HAP-1 (cell line): ENCODE data around the gene DDA1.

Experiments
- DNase-seq, 2 experiments: peaks; one replicate each; pipeline ENCODE4 v3.0.0-alpha.2; 2016 to 2020; ENCODE audit warnings: low spot score in 2 of 2
- H3K27me3 ChIP-seq: fragments of 250-450 bp; sonication (Bioruptor Pico); 2 replicates; pipeline ENCODE4 v1.5.1; 2020; ENCODE audit warnings: low read depth, mild to moderate bottlenecking, moderate library complexity
- H3K36me3 ChIP-seq: fragments of 250-450 bp; sonication (Bioruptor Pico); replicated peaks from 2 replicates; pipeline ENCODE4 v1.5.1; 2020; ENCODE audit warnings: mild to moderate bottlenecking
- H3K4me1 ChIP-seq: fragments of 250-450 bp; sonication (Bioruptor Pico); 2 replicates; pipeline ENCODE4 v1.5.1; 2020; ENCODE audit warnings: mild to moderate bottlenecking
- H3K4me3 ChIP-seq: fragments of 250-450 bp; sonication (Bioruptor Pico); 2 replicates; pipeline ENCODE4 v1.5.1; 2020; ENCODE audit warnings: mild to moderate bottlenecking, moderate library complexity
- H3K9me3 ChIP-seq: fragments of 250-450 bp; sonication (Bioruptor Pico); 2 replicates; pipeline ENCODE4 v1.5.1; 2020; ENCODE audit warnings: mild to moderate bottlenecking, moderate library complexity
- in situ Hi-C: fragments of 300-500 bp; cut with MboI; formaldehyde crosslinking; loops from 3 replicates; pipeline ENCODE4 v1.14.3; 2020; ENCODE audit warnings: low sequenced_read_pairs, inconsistent platforms, mixed read lengths

Gene DDA1

DNA sequence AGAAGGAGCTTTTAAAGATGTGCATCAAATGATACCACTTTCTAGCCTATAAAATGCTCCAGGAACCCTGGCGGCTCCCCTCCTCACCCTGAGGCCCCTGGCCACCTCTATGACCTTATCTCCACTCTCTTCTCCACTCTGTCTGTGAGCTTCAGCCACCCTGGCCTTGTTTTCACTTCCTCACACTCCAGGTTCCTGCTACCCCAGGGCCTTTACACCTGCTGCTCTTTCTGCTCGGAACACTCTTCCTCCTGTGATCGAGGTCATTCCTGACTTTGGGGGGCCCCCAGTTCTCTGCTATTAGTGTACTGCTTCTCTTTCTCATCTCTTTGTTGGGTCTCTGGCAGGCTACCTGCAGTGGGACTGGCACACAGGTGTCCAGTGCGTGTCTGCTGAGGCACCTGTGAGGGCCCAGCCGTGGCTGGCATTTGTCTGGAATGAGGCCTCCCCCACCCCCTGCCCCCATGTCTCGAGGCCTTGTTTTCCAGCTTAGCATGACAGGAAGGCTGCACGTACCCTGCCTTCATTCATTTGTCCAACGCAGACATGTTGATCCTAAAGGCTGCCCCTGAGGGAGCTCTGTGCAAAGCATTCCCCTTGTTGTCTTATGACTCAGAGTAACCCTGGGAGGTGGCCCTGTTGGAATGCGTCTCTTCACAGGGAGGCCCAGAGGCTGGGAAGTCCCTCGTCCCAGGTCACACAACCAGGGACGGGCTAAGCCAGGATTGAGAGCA, 2.3 kb downstream of the DDA1 start:
- in situ Hi-C loops: no loop called here
- peaks cover 16% of the 10 kb centered on the region for H3K36me3 ChIP-seq
- no peaks in the 10 kb centered on the region for H3K9me3 ChIP-seq
- no peak for DNase-seq
- no peak overlapping the region for H3K4me3 ChIP-seq
- no peaks in the 10 kb centered on the region for H3K27me3 ChIP-seq
- H3K4me1 ChIP-seq: peaks cover 7% of the 10 kb centered on the region

GRCh38 chr19:17312189-17313113, 3.1 kb downstream of the DDA1 start:
- Histone ChIP-seq H3K4me1 (peaks cover 7% of the 10 kb centered on the region), H3K27me3 (no peaks in the 10 kb centered on the region), H3K36me3 (peaks cover 16% of the 10 kb centered on the region), H3K4me3 (no peak overlapping the region), H3K9me3 (no peaks in the 10 kb centered on the region)
- DNase-seq: no peak
- in situ Hi-C loops: no loop called here

GRCh38 chr19:17314007-17314593, 4.7 kb downstream of the DDA1 start:
- Histone ChIP-seq H3K27me3 (no peaks in the 10 kb centered on the region), H3K4me1 (peaks cover 7% of the 10 kb centered on the region), H3K4me3 (no peak overlapping the region), H3K36me3 (peaks cover 16% of the 10 kb centered on the region), H3K9me3 (no peaks in the 10 kb centered on the region)
- in situ Hi-C loops: no loop called here
- no peak for DNase-seq

DNA sequence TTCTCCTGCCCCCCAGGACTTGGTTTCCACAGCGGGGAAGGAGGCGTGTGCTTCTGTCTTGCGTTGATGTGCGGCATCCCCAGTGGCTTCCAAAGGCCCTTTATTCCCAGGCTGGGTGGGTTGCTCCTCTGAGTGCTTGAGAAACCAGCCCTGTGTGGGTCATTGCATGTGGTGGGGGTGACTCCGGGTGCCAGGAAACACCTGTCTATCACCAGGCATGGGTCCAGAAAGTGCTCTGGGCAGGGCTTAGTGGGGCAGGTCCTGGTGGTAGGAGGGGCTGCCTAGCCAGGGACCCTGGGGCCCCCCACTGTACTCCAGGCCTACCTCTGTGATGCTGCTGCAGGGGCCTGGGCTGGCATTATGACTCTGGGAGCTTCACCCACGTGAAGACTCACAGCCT, 9.6 kb downstream of the DDA1 start:
- Histone ChIP-seq H3K4me1 (no peaks in the 10 kb centered on the region), H3K4me3 (no peak overlapping the region), H3K27me3 (no peaks in the 10 kb centered on the region), H3K36me3 (peaks cover 30% of the 10 kb centered on the region), H3K9me3 (no peaks in the 10 kb centered on the region)
- no peak for DNase-seq
- in situ Hi-C loops: no loop called here

- DNase-seq: no peak
- Histone ChIP-seq H3K4me1 (no peaks in the 10 kb centered on the region), H3K36me3 (peaks cover 24% of the 10 kb centered on the region), H3K27me3 (no peaks in the 10 kb centered on the region), H3K9me3 (no peaks in the 10 kb centered on the region), H3K4me3 (no peak overlapping the region)
- in situ Hi-C loops: no loop called here
These were observed 10.3 kb downstream of the DDA1 start for GRCh38 chr19:17319473-17320238.

GRCh38 chr19:17320435-17320834, 11.1 kb downstream of the DDA1 start:
- Histone ChIP-seq H3K4me1 (no peaks in the 10 kb centered on the region), H3K9me3 (no peaks in the 10 kb centered on the region), H3K27me3 (no peaks in the 10 kb centered on the region), H3K4me3 (no peak overlapping the region), H3K36me3 (peaks cover 23% of the 10 kb centered on the region)
- DNase-seq: no peak
- in situ Hi-C loops: no loop called here

DNA sequence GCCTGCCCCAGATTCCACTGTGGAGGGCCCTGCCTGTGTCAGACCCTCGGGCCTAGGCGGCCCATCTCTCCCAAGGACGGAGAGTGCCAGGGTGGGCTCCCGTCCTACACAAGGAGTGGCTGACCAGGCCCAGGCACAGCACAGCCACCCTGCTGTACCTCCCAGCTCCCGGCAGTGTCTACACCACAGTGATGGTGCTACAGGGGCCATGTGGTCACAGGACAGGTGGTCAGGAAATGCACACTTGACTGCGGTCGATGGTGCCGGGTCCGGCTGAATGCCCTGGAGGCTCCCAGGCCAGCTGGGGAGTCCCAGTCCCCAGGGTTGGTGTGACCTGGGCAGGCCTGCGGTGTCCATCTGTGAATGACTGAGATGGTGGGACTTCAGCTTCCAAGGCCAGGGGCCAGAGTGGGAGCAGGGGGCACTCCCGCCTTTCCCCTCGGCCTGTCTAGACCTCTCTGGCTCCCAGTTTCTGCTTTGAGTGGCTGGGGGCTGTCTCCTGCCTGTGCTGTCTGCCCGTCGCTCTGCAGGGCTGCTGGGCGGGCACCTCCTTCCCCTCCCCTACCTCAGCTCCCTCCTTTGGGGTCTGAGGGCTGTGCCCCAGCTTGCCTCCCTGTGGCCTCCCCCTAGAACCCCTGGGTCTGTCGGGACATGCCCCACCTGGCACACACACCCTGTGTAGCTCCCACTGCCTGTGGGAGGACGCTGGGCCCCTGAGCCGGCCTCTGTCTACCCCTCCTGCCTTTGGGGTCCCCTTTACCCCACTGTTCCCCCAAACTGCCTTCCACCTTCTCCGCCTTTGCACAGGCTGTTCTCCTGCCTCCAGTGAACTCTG, 12.5 kb downstream of the DDA1 start:
- no peak overlapping the region for H3K4me3 ChIP-seq
- in situ Hi-C loops: no loop called here
- no peaks in the 10 kb centered on the region for H3K4me1 ChIP-seq
- H3K27me3 ChIP-seq: no peaks in the 10 kb centered on the region
- H3K36me3 ChIP-seq: peaks cover 17% of the 10 kb centered on the region
- no peaks in the 10 kb centered on the region for H3K9me3 ChIP-seq
- no peak for DNase-seq

- DNase-seq: no peak
- Histone ChIP-seq H3K36me3 (peaks cover 21% of the 10 kb centered on the region), H3K4me1 (no peaks in the 10 kb centered on the region), H3K4me3 (no peak overlapping the region), H3K27me3 (no peaks in the 10 kb centered on the region), H3K9me3 (no peaks in the 10 kb centered on the region)
- in situ Hi-C loops: no loop called here
These were observed 13.5 kb downstream of the DDA1 start for GRCh38 chr19:17322854-17323253.

DNA sequence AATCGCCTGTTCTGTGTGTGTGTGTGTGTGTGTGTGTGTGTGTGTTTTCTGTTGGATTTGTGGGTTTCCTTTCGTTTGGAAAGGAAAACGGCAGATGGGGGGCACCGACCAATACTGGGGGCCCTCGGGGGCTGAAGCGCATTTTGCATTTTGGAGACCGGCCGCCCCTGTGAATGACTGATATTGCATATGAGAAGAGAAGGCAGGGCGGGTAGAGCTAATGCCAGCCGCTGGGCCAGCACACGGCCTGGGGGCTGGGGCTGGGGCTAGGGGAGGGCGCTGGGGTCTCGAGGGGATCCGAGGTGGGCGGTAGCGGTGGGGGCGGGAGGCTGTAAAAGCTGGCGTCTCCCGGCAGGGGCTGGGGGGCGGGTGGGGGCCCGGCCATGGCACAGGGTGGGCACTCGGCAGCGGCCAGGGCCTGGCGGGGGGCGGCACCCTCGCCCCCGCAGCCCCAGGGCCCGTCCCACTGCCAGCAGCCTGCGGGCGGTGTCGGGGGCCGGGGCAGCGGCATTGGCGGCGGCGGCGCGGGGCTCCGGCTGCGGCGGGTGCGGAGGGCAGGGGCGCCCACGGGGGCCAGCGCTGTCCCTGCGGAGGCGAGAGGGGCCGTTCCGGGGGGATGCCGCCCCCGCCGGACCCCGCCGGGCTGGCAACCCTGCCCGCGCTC, 14.1 kb downstream of the DDA1 start:
- no peak for DNase-seq

DNA sequence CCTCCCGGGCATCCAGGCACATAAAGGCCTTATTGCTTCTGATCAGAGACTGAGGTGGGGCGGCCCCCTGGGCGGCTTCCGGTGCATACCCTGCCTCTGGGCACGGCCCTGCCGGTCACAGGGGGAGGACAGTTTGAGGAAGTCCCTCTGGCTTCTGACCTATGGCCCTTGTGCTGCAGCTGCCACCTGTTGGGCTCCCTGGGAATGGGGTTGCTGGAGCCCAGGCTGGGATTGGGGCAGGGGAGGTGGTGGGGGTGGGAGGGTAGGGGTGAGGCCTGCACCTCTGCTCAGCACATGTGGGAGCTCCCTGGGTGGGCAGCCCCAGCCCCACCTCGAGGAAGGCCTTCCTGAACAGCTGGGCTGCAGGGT, 14.6 kb downstream of the DDA1 start:
- DNase-seq: no peak
- no peak overlapping the region for H3K4me3 ChIP-seq
- H3K36me3 ChIP-seq: peaks cover 21% of the 10 kb centered on the region

More for the DNA sequence above, 14.1 kb downstream of the DDA1 start:
- Histone ChIP-seq H3K4me3 (no peak overlapping the region), H3K4me1 (no peaks in the 10 kb centered on the region), H3K9me3 (no peaks in the 10 kb centered on the region), H3K36me3 (peaks cover 21% of the 10 kb centered on the region), H3K27me3 (no peaks in the 10 kb centered on the region)
- in situ Hi-C loops: no loop called here

DNA sequence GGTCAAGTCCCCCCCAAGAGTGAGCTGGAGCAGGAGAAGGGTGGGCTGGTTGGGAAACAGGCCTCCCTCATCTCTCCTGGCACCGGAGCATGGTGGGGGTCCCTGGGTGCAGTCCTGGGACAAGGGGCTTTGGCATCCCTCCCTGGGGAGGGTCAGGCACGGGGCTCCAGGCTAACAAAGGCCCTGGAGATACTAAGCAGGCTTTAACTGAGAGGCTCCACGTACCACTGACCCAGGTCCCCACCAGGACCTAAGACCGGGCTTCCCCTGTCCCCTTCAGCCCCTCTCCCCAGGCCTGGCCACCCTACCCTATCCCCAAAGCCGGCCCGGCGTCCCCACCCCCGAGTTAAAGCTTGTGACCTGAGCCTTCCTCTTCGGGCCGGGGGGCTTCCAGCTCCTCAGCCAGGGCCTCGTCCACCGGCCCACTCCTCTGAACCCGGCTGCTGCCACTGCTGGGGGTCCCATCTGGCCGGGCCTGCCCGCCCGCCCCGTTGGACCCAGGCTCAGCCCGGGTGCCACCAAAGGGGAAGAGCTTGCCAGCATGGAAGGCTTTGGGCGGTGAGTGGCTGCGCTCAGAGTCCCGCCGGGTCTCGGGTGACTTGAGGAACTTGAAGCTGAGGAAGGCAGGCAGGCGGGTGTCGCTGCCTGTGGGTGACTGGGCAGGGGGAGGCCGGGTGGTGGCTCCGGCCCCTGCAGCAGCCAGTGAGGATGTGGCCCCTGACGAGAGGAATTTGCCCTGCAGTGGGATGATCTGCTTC, 15.2 kb downstream of the DDA1 start:
- no peak for DNase-seq
- in situ Hi-C loops: no loop called here
- H3K4me3 ChIP-seq: no peak overlapping the region
- H3K9me3 ChIP-seq: no peaks in the 10 kb centered on the region
- no peaks in the 10 kb centered on the region for H3K4me1 ChIP-seq
- peaks cover 21% of the 10 kb centered on the region for H3K36me3 ChIP-seq
- no peaks in the 10 kb centered on the region for H3K27me3 ChIP-seq

More for the DNA sequence above, 14.6 kb downstream of the DDA1 start:
- in situ Hi-C loops: no loop called here
- no peaks in the 10 kb centered on the region for H3K4me1 ChIP-seq
- no peaks in the 10 kb centered on the region for H3K9me3 ChIP-seq
- H3K27me3 ChIP-seq: no peaks in the 10 kb centered on the region

DNA sequence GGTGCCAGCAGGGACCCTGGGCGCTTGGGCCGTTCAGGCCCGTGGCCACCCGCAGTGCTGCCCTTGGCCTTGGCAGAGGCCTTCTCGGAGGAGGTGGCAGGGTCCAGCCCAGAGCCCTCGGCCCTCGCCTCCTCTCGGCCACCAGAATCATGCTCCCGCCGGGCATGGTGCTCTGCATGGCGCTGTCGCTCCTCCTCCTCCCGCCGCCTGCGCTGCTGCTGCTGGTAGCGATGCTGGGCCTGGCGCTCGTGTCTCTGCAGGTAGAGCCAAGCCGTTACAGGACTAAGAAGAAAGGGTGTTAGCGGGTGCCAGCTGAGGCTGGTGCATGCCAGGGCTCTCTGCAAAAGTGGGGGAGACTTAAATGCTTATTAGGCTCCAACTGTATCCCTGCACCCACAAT, 15.8 kb downstream of the DDA1 start:
- no peaks in the 10 kb centered on the region for H3K4me1 ChIP-seq
- in situ Hi-C loops: no loop called here
- H3K9me3 ChIP-seq: no peaks in the 10 kb centered on the region
- no peaks in the 10 kb centered on the region for H3K27me3 ChIP-seq
- H3K4me3 ChIP-seq: no peak overlapping the region
- DNase-seq: no peak
- peaks cover 19% of the 10 kb centered on the region for H3K36me3 ChIP-seq
